Glomerular endothelial cell (primary cell): ENCODE results near the gene FRG2. TPM values are rescaled to one million over a fixed set of nuclear protein-coding genes. Genes with fewer than 3 reads are reported as not detected.
"Not testable (repeated sequence)": the region's sequence is repeated elsewhere in the genome, so short reads cannot be mapped to it uniquely, and the experiment has no call there.

Experiments used
- DNase-seq: peaks from one replicate; pipeline ENCODE4 v3.0.0-alpha.2; 2011; ENCODE audit warnings: low read depth, low spot score; ENCODE audit errors: extremely low read depth
- total RNA-seq: library from RNA; depleted of rRNA; stranded (reverse); fragments of >200 nt; gene quantifications from 2 replicates; pipeline ENCODE4 v1.2.3, GENCODE V29; 2015

Gene FRG2
- not detected in 2 replicates for total RNA-seq

- DNase-seq = not testable (repeated sequence)
Measured at GRCh38 chr4:190027156-190027555, at the start of gene FRG2. Gene FRG2 (minus strand): TSS chr4:190027256. CDS start chr4:190027204, 52 bp downstream.

GRCh38 chr4:190068351-190068750 is 41.3 kb upstream of the FRG2 start:
- DNase-seq = not testable (repeated sequence)

GRCh38 chr4:190064805-190065204 is 37.7 kb upstream of the FRG2 start:
- not testable (repeated sequence) for DNase-seq

- DNase-seq = not testable (repeated sequence)
Measured at GRCh38 chr4:190064342-190064741, 37.3 kb upstream of the FRG2 start, which contains the start of gene DBET. Gene DBET (plus strand): TSS chr4:190064502.

- DNase-seq = not testable (repeated sequence)
Measured at GRCh38 chr4:190058997-190059396, 31.9 kb upstream of the FRG2 start.

GRCh38 chr4:190049378-190050239 is 22.6 kb upstream of the FRG2 start:
- not testable (repeated sequence) for DNase-seq

- DNase-seq = not testable (repeated sequence)
Measured at GRCh38 chr4:190047627-190048026, 20.6 kb upstream of the FRG2 start.

GRCh38 chr4:190040873-190041272 is 13.8 kb upstream of the FRG2 start:
- DNase-seq = not testable (repeated sequence)

- DNase-seq = not testable (repeated sequence)
Measured at GRCh38 chr4:190037704-190038388, 10.8 kb upstream of the FRG2 start.

- DNase-seq = not testable (repeated sequence)
Measured at GRCh38 chr4:190031264-190031663, 4.2 kb upstream of the FRG2 start.

GRCh38 chr4:190022614-190023281 is 4.3 kb downstream of the FRG2 start:
- DNase-seq = not testable (repeated sequence)

- not testable (repeated sequence) for DNase-seq
Measured at GRCh38 chr4:190021973-190022372, 5.1 kb downstream of the FRG2 start.

- DNase-seq = no peak
Measured at GRCh38 chr4:190020790-190021717, 6.0 kb downstream of the FRG2 start.

GRCh38 chr4:190019859-190020463 is 7.1 kb downstream of the FRG2 start:
- not testable (repeated sequence) for DNase-seq

GRCh38 chr4:190019023-190019858 is 7.8 kb downstream of the FRG2 start:
- no peak for DNase-seq

GRCh38 chr4:190018201-190018920 is 8.7 kb downstream of the FRG2 start:
- no peak for DNase-seq

GRCh38 chr4:190017357-190018200 is 9.5 kb downstream of the FRG2 start:
- no peak for DNase-seq
